Measurements from ENCODE around the gene SLC39A11.

DNA sequence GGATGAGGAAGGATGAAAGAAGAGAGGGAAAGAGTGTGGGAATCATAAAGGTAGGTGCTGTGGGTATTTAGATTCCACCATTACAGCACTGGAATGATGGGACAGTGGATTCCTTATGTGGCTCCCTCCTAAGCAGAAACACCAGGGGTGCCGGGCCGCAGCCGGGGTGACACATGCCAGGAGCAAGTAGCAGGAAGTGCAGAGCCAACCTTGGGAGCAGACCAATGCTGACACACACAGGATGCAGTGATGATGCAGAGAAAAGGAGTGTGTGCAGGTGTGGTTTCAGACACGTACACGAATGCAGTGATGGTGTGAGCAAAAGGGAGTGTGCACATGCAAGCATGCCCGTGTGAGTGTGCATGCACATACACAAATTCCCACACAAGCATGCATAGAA, 338.0 kb downstream of the SLC39A11 start:
- TF ChIP-seq, protein P1, sequence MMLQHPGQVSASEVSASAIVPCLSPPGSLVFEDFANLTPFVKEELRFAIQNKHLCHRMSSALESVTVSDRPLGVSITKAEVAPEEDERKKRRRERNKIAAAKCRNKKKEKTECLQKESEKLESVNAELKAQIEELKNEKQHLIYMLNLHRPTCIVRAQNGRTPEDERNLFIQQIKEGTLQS (IDR thresholded peaks at IDR 0.05), result no peak
- TF ChIP-seq CTCF (IDR thresholded peaks at IDR 0.05; ENCODE audit: low read depth, low read length, missing input control) (no peak), JUND (IDR thresholded peaks at IDR 0.05) (no peak), YY1 (IDR thresholded peaks at IDR 0.05) (no peak), EGR1 (IDR thresholded peaks at IDR 0.05; ENCODE audit: low read depth in 2 of 2) (no peak), HNF4A (conservative IDR thresholded peaks at IDR 0.05) (no peak), GABPA (IDR thresholded peaks at IDR 0.05 in 1 of 2, conservative IDR thresholded peaks at IDR 0.05 in 1 of 2) (no peak), TAF1 (conservative IDR thresholded peaks at IDR 0.05) (no peak), MAX (IDR thresholded peaks at IDR 0.05) (no peak), SP1 (IDR thresholded peaks at IDR 0.05) (no peak)
